Activated naive CD4-positive, alpha-beta T cell treated with Interleukin-2 at 50 U/mL for 16 hours (primary cell): ENCODE results near the gene GLB1L2.
"Not testable (repeated sequence)": the region's sequence is repeated elsewhere in the genome, so short reads cannot be mapped to it uniquely, and the experiment has no call there.

Experiments
- DNase-seq: peaks from one replicate; pipeline ENCODE4 v3.0.0-alpha.2; 2020

The GLB1L2 gene

GRCh38 chr11:134331354-134332188 is at the start of gene GLB1L2:
GLB1L2 (plus strand) TSS chr11:134331988; CDS start chr11:134332062, 74 bp downstream.
- DNase-seq, result peak; percentile 80

- no peak for DNase-seq
These were observed 49.4 kb upstream of the GLB1L2 start for GRCh38 chr11:134282121-134283045.

GRCh38 chr11:134283461-134284230 is 48.1 kb upstream of the GLB1L2 start:
- DNase-seq, result no peak

- DNase-seq, result not testable (repeated sequence)
These were observed 47.4 kb upstream of the GLB1L2 start for GRCh38 chr11:134284349-134284748.

GRCh38 chr11:134287561-134287960 is 44.2 kb upstream of the GLB1L2 start:
- no peak for DNase-seq

GRCh38 chr11:134288486-134288885 is 43.3 kb upstream of the GLB1L2 start:
- no peak for DNase-seq

GRCh38 chr11:134289167-134289566 is 42.6 kb upstream of the GLB1L2 start:
- no peak for DNase-seq

- DNase-seq, result no peak
These were observed 42.0 kb upstream of the GLB1L2 start for GRCh38 chr11:134289789-134290188.

- DNase-seq, result no peak
These were observed 41.1 kb upstream of the GLB1L2 start for GRCh38 chr11:134290646-134291045.

- DNase-seq, result no peak
These were observed 40.6 kb upstream of the GLB1L2 start for GRCh38 chr11:134291196-134291595.

GRCh38 chr11:134292661-134293060 is 39.1 kb upstream of the GLB1L2 start:
- no peak for DNase-seq

GRCh38 chr11:134293119-134294113 is 38.4 kb upstream of the GLB1L2 start:
- DNase-seq, result no peak

GRCh38 chr11:134294664-134295063 is 37.1 kb upstream of the GLB1L2 start:
- no peak for DNase-seq

GRCh38 chr11:134312223-134312622 is 19.6 kb upstream of the GLB1L2 start:
- DNase-seq, result no peak

- no peak for DNase-seq
These were observed 19.0 kb upstream of the GLB1L2 start for GRCh38 chr11:134312807-134313206.

GRCh38 chr11:134313379-134313778 is 18.4 kb upstream of the GLB1L2 start:
- DNase-seq, result no peak

GRCh38 chr11:134313821-134314607 is 17.8 kb upstream of the GLB1L2 start:
- DNase-seq, result no peak

GRCh38 chr11:134317103-134317502 is 14.7 kb upstream of the GLB1L2 start:
- DNase-seq, result no peak

- DNase-seq, result not testable (repeated sequence)
These were observed 10.4 kb upstream of the GLB1L2 start for GRCh38 chr11:134321373-134321772.

- no peak for DNase-seq
These were observed 9.2 kb upstream of the GLB1L2 start for GRCh38 chr11:134322553-134322952.

GRCh38 chr11:134328433-134328832 is 3.4 kb upstream of the GLB1L2 start:
- DNase-seq, result no peak
